ENCODE data around the gene RAD50. TPM values are rescaled to one million over a fixed set of nuclear protein-coding genes. Genes with fewer than 3 reads are reported as not detected.

Gene RAD50
- total and polyA plus RNA-seq, 8 donors = 35.3 to 50.0 (median 42.3) TPM

- no peak overlapping the region for H3K27ac ChIP-seq
- no peaks in the 10 kb centered on the region for H3K9me3 ChIP-seq
- TF ChIP-seq CTCF (IDR thresholded peaks at IDR 0.05) = no peak
- DNase-seq = no peak
- ATAC-seq = no peak
- no peaks in the 10 kb centered on the region for H3K27me3 ChIP-seq
- intact Hi-C loops (cut with DNase I) = no loop called here
- H3K4me3 ChIP-seq = no peak overlapping the region
- H3K4me1 ChIP-seq = no peaks in the 10 kb centered on the region
- peaks cover 0 to 63% of the 10 kb centered on the region in 2 donors for H3K36me3 ChIP-seq
Observed at GRCh38 chr5:132640613-132641012, 83.8 kb downstream of the RAD50 start.

GRCh38 chr5:132641241-132641723 is 84.5 kb downstream of the RAD50 start:
- H3K4me3 ChIP-seq = no peak overlapping the region
- H3K27me3 ChIP-seq = no peaks in the 10 kb centered on the region
- DNase-seq (no peak), ATAC-seq (no peak)
- intact Hi-C loops (cut with DNase I) = no loop called here
- H3K4me1 ChIP-seq = no peaks in the 10 kb centered on the region
- H3K36me3 ChIP-seq = peaks cover 0 to 59% of the 10 kb centered on the region in 2 donors
- H3K9me3 ChIP-seq = no peaks in the 10 kb centered on the region
- TF ChIP-seq CTCF (IDR thresholded peaks at IDR 0.05) = no peak
- no peak overlapping the region for H3K27ac ChIP-seq

GRCh38 chr5:132641841-132642240 is 85.1 kb downstream of the RAD50 start:
- H3K4me1 ChIP-seq = no peaks in the 10 kb centered on the region
- no peaks in the 10 kb centered on the region for H3K9me3 ChIP-seq
- no peaks in the 10 kb centered on the region for H3K27me3 ChIP-seq
- TF ChIP-seq CTCF (IDR thresholded peaks at IDR 0.05) = no peak
- H3K27ac ChIP-seq = no peak overlapping the region
- peaks cover 0 to 58% of the 10 kb centered on the region in 2 donors for H3K36me3 ChIP-seq
- no peak overlapping the region for H3K4me3 ChIP-seq
- ATAC-seq (no peak), DNase-seq (no peak)
- intact Hi-C loops (cut with DNase I) = no loop called here

GRCh38 chr5:132644177-132644576 is 87.4 kb downstream of the RAD50 start:
- intact Hi-C loops (cut with DNase I) = no loop called here

More at GRCh38 chr5:132644177-132644576, 87.4 kb downstream of the RAD50 start:
- DNase-seq (no peak), ATAC-seq (no peak)
- H3K4me1 ChIP-seq = no peaks in the 10 kb centered on the region
- TF ChIP-seq CTCF (IDR thresholded peaks at IDR 0.05) = no peak
- H3K4me3 ChIP-seq = no peak overlapping the region
- no peak overlapping the region for H3K27ac ChIP-seq
- peaks cover 0 to 40% of the 10 kb centered on the region in 2 donors for H3K36me3 ChIP-seq
- H3K27me3 ChIP-seq = no peaks in the 10 kb centered on the region
- H3K9me3 ChIP-seq = peaks cover 0 to 6% of the 10 kb centered on the region in 2 donors

Measured in left lung (tissue), 10 donors.